Endometrium (tissue), 2 donors: Measurements from ENCODE around the gene RMDN2.
"Not testable (repeated sequence)": the region's sequence is repeated elsewhere in the genome, so short reads cannot be mapped to it uniquely, and the experiment has no call there.

Source experiments
- FAIRE-seq: peaks from 2 replicates; lab custom pipeline; 2012; peaks lifted over from hg19 to GRCh38; lab: Jason Lieb, UNC
- donor health status: control.
- donor health status: control.

Gene RMDN2

DNA sequence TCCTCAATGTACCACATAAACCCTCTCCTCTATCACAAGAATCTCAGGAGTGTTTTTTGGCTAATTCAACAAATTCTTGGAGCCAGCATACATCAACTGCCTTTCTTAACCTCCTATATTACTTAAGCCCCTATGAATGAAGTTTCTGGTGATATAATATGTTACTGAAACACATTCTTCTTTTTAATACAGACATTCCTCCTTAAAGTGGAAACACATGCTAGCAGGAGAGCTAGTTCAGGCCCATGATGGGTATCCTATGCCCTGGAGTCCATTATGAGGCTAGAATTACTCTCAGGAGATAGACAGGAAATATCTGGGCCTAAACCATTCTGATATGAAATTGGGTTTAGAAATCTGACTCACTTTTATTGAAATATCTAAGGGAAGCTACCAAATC, 26.6 kb upstream of the RMDN2 start:
- FAIRE-seq, result no peak

DNA sequence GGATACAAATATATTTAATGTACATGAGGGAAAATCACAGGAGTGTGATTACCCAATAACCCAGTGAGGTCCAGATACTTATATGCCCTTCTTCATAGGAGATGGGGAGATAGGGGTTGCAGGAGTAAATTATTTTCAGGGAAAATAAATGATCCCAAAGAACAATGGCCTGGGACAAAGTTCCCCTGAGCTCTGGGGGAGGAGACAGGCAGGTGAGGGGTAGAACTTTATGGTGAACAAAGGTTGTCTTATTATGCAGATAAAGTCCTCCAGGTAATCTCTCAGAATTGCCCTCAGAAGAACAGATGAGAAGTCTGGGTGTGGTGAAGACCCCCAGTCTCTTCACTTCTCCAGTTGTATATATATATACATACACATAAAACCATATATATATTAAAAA, 22.1 kb upstream of the RMDN2 start:
- no peak for FAIRE-seq

DNA sequence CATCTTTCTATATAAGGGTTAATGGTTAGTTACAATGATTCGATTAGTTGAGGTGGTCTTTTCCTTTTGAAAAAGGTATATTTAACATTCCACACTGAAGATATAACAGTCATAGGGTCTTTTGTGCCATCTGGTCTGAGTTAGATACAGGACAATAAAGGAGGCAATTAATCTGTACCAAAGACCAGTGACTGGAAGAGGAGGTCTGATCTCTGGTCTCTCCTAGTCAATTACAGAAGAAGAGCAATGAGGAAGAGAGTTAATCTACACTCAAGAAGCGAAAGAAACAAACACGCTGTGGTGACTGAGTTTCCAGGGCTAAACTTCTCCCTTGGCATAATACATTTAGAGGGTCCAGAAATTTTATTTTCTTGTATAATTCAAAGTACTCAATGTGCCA, 20.7 kb upstream of the RMDN2 start:
- FAIRE-seq, result no peak

- no peak for FAIRE-seq
These were observed 20.1 kb upstream of the RMDN2 start for GRCh38 chr2:37904993-37905392.

DNA sequence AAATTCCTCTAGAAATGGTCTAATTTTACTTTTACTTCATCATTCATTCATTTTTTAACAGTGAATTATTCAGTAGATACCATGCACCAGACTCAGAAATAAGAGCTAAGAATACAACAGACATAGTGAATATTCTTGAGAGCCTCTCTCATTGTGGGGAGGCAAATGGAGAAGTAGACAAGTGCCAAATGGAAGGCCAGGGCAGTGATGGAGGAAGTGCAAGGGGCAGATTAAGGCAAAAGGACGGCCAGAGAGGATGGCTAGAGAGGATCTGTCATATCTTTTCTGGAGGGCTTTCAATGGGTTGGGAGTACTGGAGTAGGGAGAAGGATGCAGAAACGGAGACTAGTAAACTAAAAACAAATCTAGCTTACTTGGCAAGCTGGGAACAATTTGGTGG, 19.0 kb upstream of the RMDN2 start:
- FAIRE-seq, result no peak

DNA sequence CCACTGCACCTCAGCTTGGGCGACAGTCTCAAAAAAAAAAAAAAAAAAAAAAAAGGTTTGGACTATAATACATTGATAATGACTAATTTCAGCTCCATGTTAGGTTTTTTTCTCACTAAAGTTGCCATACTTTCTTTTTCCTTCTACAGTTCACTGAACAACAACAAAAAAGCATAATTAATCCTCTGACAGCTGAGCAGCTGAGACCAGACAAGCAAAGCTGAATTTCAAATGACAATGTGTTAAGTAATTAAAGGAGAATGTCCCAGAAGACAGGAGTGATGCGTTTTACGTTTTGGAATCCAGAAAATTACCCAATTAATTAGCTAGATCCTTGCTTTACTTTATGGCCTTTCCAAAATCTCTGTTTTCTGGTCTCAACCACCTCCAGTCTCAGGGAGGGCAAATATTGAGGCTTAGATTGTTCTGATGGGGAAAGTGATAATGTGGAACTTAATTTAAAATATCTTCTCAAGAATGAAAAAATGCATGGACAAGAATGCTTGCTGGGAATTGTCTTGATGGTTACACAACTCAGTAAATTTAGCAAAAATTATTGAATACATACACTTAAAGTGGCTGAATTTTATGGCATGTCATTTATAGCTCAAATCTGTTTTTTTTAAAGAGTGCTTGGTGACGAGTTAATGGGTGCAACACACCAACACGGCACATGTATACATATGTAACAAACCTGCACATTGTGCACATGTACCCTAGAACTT, 17.4 kb upstream of the RMDN2 start:
- FAIRE-seq, result no peak

GRCh38 chr2:37911296-37911873, 13.7 kb upstream of the RMDN2 start:
- no peak for FAIRE-seq

GRCh38 chr2:37912056-37912455, 13.0 kb upstream of the RMDN2 start:
- no peak for FAIRE-seq

DNA sequence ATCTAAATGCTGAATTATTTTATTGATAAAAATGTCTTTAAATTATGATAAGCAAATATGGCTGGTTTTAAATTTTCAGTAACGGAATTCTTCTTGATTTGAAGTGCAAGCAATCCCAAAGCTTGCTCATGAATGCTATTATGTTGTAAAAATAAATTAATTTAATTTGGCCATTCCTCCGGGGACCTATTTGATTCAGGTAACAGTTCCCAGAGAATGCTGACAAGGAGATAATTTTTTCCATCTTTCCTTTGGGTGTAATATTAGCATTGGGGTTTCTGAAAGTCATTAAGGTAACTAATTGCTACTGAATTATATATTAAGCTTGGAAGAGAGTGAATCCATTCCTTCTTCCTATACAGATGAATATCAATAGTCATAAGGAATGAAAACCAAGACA, 12.5 kb upstream of the RMDN2 start:
- no peak for FAIRE-seq

GRCh38 chr2:37914340-37914739, 10.7 kb upstream of the RMDN2 start:
- FAIRE-seq, result no peak

GRCh38 chr2:37915773-37916172, 9.3 kb upstream of the RMDN2 start:
- no peak for FAIRE-seq

DNA sequence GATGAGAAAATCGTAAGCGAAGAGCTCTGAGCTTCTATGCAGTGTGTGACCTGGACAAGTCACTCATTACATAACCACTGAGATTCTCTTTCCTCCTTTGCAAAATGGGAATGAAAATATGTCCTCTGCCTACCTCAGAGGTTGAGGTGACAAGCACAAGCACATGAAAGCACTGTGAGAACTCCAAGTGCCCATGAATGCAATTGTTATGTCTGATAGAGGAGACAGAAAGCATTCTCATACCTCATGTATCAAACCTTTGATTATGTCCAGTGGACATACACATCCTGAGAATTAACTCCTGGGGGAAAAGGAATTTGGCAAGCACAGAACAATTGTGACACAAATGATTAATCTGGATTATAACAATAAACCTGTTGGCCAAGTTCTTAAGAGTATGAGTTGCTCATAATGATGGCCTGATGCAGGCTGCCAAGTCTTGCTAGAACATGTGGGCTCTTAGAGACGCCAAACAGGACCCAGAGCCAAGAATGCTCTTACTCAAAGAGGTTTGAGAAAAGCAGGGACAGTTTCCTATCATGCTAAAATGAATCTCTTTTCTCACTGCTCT, 8.5 kb upstream of the RMDN2 start:
- no peak for FAIRE-seq

DNA sequence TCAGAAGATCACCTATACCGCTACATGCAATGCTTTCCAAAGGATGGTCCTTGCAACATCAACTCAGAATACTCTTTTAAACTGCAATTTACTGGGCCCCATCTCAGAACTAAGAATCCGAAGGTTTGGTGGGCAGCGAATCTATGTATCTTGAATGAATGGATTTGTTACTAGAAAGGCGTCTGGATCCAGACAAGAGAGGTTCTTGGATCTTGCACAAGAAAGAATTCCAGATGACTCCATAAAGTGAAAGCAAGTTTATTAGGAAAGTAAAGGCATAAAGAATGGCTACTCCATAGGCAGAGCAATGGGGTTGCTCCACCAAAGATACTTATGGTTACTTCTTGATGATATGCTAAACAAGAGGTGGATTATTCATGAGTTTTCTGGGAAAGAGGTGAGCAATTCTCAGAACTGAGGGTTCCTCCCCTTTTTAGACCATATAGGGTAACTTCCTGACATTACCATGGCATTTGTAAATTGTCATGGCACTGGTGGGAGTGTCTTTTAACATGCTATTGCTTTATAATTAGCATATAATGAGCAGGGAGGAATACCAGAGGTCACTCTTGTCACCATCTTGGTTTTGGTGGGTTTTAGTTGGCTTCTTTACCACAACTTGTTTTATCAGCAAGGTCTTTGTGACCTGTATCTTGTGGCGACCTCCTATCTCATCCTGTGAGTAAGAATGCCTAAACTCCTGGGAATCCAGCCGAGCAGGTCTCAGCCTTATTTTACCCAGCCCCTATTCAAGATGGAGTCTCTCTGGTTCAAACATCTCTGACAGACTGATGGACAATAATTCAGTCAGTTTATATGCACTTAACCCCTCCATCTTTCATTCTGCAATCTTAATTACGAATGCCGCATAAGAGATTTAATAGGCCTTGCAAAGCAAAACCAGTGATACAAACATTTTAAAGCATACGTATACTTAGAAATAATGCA, 7.5 kb upstream of the RMDN2 start:
- no peak for FAIRE-seq

DNA sequence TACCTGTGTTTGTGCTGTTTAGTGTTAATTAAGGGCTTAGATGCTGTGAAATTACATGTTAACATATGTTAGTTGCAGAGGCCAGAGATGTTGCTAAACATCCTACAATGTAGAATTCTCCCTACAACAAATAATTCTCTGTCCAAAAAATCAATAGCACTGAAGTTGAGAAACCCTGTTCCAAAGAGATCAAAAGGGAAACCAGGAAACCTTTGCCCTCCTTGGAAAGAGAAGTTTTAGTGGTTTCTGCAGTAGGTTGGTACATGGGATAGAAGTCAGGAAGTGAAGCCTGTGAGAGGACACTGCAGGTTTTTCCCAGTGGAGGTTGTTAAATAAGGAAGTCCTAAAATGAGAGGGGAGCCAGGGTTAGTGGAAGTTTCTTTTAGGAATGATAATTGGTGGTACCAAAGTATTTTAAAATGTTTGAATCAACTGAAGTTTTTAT, 6.3 kb upstream of the RMDN2 start:
- no peak for FAIRE-seq

DNA sequence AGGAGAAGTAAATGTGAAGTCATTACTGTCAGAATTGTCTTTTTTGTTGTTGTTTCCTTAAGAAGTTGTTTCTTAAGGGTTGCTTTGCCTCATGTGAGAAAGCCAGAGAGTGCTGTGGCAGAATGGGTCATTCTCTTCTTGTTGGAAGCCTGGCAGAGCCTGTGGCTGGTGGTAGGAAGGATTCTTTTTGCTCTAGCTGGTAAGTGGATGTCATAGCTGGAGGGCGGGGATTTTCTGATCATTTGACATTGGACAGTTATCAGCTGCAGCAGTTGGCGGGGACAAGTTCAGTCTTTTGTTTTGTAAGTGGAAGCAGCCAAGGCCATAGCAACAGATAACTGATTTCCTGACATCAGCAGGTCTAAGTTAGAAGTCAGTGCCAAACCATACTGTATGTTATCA, 5.5 kb upstream of the RMDN2 start:
- FAIRE-seq, result no peak

- no peak for FAIRE-seq
These were observed 4.5 kb upstream of the RMDN2 start for GRCh38 chr2:37920570-37920969.

DNA sequence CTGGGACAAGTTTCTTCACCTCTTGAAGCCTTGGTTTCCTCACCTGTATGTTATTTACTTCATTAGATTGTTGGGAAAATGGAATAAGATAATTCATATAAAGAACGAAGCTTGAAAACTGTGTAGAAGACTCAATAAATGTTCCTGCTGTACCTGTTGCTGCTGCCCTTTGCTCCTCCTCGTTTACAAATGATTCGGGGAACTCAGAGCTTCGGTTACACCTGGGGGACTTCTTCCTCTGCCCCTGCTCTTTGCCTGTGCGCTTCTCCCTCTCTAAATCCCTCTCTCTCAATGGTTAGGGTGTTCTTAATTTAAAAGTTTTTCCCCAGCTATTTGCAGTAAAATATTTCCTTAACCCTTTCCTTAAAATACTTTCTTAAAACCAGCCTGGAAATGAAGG, 3.3 kb upstream of the RMDN2 start:
- FAIRE-seq, result no peak

- FAIRE-seq, result no peak
These were observed 1.6 kb upstream of the RMDN2 start for GRCh38 chr2:37923308-37924055.

- FAIRE-seq, result no peak
These were observed 1.5 kb downstream of the RMDN2 start for GRCh38 chr2:37926635-37927034.

DNA sequence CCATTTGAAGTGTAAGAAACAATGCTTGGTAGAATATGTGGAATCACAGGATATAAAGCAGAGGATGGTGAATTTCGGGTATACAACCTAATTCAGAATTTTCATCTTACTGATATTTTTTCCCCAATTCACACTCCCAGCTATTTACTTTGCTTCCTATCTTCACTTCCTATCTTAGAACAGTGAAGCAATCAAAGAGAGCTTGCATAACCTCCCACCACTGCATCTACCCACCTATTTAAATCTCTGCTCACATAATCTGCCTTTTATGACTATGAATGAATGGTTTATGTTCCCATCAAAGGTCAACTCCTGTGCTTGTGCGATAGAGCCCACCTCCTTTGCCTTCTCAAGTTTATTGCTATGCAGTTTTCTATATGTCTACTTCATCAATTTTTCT, 3.3 kb downstream of the RMDN2 start:
- no peak for FAIRE-seq

- FAIRE-seq, result not testable (repeated sequence)
These were observed 5.3 kb downstream of the RMDN2 start for GRCh38 chr2:37930392-37930791.

- FAIRE-seq, result not testable (repeated sequence)
These were observed 7.8 kb downstream of the RMDN2 start for GRCh38 chr2:37932873-37933272.
